NCI-H748 treated with DMSO at 0.1 percent for 48 hours (cell line): ENCODE data around the gene POLR2A.
"Not testable (repeated sequence)": the region's sequence is repeated elsewhere in the genome, so short reads cannot be mapped to it uniquely, and the experiment has no call there.

ENCODE experiments used
- DNase-seq: peaks from one replicate; lab custom pipeline; 2025; lab: John Stamatoyannopoulos, UW

POLR2A gene

DNA sequence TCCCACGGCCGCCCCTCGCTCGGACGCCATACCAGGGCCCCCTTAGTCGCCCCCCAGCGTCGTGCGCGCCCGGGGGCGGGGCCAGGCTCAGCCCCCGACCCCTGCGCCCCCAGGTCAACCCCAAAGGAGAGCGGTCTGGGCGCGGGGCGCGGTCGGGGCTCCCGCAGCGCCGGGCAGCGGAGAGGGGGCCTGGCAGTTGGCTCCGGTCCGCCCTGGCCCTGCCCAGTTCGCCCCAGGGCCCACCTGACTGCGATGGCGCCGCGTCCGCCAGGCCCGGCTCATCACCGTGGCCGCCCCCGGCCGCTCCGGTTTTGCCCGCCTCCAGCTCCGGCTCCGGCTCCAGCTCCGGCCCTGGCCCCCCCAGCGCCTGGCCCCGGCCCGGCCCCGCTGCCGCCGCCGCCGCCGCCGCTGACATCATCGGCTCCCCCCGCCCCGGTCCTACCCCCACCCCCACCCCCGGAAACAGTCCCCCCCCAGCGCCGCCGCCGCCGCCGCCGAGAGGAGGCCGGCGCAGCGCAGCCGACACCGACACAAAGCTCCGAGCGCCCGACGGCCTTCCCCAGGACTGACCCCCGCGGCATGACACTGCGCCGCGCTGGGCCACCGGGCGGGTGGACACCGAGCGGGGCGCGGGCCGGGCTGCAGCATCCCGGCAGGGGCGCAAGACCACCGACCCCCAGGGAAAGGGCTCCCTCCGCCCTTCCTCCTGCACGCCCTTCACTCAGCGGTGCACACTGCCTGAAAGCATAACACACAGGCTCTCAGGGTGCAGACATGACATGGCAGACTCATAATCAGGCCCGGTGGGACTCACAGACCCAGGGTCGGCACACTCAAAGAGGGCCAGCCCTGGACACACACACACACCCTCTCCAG lies 4.7 kb upstream of the POLR2A start, which contains the start of gene ZBTB4:
Gene ZBTB4 (minus strand): TSS at position 419 of the 876 bp plus-strand sequence. CDS start 12,830 bp downstream, outside the sequence.
- DNase-seq = no peak

DNA sequence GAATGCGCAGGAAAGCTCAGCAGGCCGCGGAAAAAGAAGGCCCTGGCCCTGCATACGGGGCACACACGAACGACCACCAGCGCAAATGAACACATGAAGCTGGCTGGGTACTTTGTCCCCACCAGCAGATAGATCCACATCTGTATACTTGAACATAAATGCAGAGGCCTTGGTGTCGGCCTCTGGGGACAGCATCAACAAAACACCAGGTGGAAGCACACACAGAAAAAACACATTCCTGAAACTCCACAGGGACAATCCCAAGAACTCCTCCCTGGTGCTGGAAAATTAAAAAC lies 4.1 kb upstream of the POLR2A start:
- DNase-seq = no peak

DNA sequence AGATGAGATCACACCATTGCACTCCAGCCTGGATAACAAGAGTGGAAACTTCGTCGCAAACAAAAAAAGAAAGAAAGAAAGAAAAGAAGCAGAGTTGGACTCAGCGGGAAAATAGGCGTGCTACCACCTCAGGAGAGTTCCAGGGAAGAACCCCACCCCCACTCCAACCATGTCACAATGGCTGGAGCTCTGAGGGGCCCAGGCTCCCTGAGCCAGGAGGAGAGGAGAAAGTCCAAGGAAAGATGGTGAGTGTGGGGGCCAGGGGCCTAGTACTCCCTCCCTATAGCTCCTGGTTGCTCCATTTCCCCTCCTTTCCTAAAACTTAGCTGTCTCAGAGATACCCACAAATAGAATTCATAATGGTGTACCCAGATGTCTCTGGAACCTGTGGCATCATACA lies 2.9 kb upstream of the POLR2A start, which contains the start of gene SLC35G6:
Gene SLC35G6 (plus strand): TSS at position 172 of the 400 bp plus-strand sequence. CDS start 71 bp downstream, at position 243.
- DNase-seq = not testable (repeated sequence)

DNA sequence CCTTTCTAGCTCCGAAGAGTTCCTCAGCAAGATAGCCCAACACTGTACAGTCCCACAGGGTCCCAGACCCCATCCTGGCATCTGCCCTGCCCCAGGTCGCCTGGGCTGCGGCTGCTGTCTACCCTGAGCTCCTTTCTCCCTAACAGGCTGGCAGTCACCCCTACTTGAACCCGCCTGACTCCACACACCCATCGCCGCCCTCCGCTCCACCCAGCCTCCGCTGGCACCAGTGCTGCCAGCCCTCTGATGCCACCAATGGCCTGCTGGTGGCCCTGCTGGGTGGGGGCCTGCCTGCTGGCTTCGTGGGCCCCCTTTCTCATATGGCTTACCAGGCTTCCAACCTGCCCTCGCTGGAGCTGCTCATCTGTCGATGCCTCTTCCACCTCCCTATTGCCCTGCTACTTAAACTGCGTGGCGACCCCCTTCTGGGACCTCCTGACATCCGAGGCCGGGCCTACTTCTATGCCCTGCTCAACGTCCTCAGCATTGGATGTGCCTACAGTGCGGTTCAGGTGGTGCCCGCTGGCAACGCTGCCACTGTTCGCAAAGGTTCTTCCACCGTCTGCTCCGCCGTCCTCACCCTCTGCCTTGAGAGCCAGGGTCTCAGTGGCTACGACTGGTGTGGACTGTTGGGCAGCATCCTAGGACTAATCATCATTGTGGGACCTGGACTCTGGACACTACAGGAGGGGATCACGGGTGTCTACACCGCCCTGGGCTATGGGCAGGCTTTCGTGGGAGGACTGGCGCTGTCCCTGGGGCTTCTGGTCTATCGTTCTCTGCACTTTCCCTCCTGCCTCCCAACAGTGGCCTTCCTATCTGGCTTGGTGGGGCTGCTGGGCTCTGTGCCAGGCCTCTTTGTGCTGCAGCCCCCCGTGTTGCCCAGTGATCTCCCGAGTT lies 2.1 kb upstream of the POLR2A start:
- DNase-seq = not testable (repeated sequence)

DNA sequence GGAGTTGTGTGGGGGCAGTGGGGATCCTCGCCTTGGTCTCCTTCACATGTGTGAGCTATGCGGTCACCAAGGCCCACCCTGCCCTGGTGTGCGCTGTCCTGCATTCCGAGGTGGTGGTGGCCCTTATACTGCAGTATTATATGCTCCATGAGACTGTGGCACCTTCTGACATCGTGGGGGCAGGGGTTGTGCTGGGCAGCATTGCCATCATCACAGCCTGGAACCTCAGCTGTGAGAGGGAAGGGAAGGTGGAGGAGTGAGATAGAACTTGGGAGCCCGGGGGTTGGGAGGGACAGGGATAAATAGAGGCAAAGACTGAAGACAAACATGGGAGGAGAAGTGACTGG lies 1.5 kb upstream of the POLR2A start:
- DNase-seq = not testable (repeated sequence)

DNA sequence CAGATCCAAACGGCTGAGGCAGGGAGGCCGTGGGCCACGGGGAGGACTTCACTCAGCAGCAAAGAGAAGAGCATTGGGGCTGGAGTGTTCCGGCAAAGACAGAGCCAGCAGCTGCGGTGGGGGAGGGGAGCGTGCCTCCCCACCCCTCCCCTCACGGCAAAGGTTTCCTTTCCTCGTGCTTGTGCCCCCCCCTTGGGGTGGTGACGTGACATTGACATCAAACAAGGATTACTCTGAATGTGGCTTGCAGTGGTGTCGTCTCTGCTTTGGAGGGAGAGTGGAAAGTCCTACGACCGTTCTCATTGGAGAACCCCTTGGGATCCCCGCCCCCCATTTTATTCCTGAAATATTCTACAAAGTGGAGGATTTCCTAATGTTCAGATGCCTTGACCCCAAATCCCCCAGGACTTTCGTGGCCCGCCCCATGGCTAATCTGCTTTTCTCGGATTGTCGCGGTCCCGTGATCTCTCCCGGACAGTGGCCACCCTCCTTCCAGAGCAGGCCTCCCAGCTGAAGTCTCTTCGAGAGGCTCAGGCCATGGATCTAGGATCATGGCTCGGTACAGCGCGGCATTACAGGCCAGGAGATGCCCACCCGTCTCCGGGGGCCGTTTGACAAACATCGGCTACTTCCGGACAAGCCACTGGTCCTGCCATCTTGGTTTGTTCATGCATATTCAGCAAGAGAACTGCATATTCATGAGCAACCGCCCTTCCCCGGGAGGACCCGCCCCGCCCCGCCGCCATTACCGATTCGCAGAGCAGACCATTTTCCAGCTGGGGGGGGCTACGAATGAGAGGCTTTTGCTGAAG lies 705 bp upstream of the POLR2A start:
- peak; percentile 97 for DNase-seq

DNA sequence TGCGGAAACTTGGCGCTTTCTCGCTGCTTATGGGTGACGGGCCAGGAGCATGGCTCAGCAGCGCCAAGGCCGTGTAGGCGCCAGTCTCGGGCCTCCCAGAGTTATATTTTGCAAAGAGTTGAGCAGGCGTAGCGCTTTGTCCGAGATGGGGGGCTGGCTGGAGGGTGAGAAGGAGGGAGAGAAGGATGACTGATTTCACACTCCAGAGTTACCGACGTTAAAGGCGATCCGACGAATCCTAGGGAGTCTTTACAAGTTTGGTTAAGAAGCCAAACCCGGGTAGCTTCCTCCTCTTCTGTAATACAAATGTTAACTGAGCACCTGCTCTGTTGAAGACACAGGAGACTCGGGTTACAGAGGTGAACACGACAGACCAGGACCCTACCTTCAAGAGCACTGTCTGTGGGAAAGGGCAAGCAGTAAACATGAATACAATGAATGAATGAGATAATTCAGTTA lies 782 bp downstream of the POLR2A start:
- peak; percentile 50 for DNase-seq

DNA sequence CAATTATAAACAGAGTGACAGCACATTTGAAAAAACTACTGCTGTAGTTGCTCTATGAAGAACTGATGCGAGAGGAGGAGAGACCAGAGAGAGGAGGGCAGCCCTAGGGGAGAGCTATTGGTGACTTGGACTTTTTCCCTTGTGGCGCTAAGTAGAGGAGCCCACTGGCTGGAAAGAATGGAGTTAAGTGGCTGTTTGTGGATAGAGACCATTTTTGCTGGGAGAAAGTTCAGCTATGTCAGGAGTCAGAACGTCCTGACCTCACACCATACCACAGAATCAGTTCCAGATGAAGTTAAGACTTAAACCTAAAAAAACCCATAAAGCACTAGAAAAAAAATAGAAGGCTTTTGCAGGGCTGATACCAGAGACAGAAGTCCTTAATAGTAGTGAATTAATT lies 2.0 kb downstream of the POLR2A start:
- DNase-seq = no peak

DNA sequence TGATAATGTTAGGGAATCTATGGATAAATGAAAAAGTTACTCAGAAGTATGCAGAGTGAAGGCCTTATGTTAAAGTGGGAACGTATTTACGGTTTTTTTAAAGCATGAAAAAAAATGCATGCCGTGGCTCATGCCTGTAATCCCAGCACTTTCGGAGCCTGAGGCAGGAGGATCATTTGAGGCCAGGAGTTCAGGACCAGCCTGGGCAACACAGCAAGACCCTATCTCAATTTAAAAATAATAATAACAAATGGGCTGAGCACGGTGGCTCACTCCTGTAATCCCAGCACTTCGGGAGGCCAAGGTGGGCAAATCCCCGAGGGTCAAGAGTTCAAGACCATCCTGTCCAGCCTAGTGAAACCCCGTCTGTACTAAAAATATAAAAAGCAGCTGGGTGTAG lies 6.0 kb downstream of the POLR2A start:
- DNase-seq = no peak

DNA sequence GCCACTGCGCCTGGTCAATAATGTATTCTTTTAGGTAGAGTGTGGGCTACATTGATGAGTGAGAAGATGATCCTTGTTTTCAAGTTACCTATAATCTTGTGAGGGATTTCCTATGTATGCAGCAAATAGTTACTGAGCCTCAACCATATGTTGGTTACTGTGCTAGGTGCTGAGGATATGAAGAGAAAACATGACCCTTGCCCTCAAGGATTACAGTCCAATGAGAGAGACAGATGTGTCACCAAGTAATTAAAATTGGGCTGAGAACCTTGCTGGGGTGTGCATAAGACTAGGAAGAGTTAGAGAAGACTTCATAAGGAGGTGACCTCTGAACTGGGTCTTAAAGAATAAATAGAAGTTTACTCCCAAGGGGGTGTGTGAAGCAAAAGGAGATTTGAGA lies 7.4 kb downstream of the POLR2A start:
- DNase-seq = no peak

DNA sequence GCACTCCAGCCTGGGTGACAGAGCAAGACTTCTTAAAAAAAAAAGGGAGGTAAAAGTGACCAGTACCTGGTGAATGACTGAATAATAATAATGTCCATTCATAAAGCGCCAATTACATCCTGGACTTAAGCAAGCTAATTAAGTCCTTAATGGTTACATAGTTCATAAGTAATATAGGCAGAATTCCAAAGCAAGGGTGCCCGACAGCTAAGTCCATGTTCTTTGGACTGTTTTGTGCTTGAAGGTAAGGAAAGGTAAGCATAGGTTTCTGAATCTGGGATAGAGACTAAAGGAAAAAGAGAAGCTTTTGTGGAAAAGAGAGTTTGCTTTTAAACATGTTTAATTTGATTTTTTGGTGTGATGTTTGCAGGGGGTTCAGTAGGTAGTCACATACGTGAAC lies 9.8 kb downstream of the POLR2A start:
- DNase-seq = no peak

DNA sequence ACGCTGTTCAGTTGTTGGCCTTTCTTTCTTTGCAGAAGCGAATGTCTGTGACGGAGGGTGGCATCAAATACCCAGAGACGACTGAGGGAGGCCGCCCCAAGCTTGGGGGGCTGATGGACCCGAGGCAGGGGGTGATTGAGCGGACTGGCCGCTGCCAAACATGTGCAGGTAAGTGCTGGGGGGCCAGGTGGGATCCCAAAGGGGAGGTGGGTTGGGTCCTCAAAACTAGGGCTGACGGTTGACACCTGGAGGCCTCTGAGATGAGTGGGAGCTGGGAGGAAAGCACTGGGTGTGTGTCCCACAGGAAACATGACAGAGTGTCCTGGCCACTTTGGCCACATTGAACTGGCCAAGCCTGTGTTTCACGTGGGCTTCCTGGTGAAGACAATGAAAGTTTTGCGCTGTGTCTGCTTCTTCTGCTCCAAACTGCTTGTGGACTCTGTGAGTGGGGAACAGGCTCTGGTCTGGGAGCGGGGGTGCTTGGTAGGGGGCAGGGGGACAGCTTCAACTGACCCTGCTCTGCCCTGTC lies 11.8 kb downstream of the POLR2A start:
- DNase-seq = no peak

DNA sequence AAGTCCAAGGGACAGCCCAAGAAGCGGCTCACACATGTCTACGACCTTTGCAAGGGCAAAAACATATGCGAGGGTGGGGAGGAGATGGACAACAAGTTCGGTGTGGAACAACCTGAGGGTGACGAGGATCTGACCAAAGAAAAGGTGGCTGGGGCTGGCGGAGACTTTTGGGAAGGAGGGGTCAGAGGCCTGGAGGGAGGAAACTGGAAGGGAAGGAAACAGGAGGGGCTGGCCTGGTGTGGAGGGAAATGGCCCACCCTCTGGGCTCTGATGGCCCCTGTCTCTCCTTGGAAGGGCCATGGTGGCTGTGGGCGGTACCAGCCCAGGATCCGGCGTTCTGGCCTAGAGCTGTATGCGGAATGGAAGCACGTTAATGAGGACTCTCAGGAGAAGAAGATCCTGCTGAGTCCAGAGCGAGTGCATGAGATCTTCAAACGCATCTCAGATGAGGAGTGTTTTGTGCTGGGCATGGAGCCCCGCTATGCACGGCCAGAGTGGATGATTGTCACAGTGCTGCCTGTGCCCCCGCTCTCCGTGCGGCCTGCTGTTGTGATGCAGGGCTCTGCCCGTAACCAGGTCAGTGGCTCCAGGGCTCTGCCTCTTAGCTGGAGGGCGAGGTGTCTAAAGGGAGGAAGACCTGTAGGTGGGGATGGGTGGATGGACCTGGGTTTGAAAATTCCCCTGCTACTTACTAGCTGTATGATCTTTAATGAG lies 12.5 kb downstream of the POLR2A start:
- DNase-seq = no peak

DNA sequence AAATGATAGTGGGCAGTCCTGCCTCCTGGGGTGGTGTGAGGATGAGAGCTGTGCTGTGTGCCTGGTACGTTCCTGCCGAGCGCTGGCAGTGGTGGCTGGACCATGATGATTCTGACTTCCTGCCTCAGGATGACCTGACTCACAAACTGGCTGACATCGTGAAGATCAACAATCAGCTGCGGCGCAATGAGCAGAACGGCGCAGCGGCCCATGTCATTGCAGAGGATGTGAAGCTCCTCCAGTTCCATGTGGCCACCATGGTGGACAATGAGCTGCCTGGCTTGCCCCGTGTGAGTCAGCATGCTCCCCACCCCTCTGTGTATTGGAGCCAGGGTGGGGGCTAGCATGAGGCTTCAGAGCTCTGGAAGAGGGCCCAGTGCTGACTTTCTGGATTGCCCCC lies 13.1 kb downstream of the POLR2A start:
- DNase-seq = no peak

DNA sequence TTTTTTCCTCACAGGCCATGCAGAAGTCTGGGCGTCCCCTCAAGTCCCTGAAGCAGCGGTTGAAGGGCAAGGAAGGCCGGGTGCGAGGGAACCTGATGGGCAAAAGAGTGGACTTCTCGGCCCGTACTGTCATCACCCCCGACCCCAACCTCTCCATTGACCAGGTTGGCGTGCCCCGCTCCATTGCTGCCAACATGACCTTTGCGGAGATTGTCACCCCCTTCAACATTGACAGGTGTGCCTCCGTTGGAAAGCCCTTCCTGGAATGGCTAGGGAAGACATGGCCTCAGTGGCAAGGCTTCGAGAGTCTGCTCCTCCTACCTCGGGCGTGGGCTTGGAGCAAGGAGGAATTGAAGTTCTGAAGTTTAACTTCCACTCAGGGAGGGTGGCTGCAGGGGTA lies 13.5 kb downstream of the POLR2A start:
- DNase-seq = no peak

DNA sequence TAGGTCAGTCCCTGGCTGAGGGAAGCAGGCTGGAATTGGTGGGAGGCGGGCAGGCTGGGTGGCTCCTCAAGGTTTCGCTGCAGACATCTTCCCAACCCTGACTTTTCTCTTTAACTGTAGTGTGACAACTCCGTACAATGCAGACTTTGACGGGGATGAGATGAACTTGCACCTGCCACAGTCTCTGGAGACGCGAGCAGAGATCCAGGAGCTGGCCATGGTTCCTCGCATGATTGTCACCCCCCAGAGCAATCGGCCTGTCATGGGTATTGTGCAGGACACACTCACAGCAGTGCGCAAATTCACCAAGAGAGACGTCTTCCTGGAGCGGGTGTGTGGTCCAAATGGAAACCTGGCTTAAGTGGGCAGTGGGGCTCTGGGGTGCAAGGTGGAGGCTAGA lies 15.0 kb downstream of the POLR2A start:
- DNase-seq = no peak

DNA sequence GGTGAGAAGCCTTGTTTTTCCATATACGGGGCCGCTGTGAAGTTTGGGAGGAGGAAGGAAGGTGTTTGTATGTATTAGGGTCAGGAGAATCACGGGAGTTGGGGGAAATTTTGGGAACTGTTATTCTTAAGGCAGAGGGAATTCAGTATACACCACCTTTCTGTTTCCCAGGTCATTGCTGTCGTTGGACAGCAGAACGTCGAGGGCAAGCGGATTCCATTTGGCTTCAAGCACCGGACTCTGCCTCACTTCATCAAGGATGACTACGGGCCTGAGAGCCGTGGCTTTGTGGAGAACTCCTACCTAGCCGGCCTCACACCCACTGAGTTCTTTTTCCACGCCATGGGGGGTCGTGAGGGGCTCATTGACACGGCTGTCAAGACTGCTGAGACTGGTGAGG lies 17.6 kb downstream of the POLR2A start:
- DNase-seq = no peak

DNA sequence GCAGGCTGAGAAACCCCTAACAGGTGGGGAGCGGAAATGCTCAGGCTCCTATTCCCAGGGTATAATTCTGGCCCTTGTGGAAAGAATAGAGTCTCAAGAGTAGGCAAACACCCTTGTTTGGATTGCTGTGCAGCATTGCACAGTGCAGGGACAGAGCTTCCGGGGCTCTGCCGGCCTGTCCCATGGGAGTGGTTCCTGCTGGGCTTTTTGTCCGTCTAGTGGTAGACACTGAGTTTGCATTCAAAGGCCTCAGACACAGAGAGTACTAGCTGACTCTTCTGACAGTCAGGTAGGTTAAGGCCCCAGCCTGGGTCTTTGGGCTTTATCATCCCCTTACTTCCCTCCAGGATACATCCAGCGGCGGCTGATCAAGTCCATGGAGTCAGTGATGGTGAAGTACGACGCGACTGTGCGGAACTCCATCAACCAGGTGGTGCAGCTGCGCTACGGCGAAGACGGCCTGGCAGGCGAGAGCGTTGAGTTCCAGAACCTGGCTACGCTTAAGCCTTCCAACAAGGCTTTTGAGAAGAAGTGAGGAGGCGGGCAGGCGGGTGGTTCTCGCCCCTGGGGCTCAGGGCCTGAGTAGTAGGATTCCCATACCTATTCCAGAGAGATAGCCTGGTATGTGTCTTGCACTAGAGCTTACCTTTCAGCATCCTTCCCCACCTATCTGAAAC lies 18.1 kb downstream of the POLR2A start:
- no peak for DNase-seq

DNA sequence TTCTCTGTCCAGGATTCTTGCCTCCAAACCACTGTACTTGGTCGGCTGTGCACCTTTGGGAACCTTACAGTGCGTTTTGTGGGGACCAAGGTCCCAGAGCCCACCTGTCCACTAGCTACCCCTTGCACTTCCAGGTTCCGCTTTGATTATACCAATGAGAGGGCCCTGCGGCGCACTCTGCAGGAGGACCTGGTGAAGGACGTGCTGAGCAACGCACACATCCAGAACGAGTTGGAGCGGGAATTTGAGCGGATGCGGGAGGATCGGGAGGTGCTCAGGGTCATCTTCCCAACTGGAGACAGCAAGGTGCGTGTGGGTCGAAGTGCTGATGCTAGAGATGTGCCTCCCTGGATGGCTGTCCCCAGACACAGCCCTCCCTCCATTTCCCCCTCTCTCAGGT lies 18.8 kb downstream of the POLR2A start:
- no peak for DNase-seq

DNA sequence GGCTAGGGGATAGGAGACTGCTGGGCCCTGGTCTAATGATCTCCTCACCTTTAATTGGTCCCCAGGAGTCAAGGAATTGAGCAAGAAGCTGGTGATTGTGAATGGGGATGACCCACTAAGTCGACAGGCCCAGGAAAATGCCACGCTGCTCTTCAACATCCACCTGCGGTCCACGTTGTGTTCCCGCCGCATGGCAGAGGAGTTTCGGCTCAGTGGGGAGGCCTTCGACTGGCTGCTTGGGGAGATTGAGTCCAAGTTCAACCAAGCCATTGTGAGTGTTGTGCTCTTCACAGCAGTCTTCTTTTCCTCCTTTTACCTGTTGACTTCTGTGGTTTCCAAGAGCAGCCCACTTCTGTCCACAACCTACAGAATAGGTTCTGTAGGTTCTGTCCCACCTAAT lies 19.4 kb downstream of the POLR2A start:
- no peak for DNase-seq

DNA sequence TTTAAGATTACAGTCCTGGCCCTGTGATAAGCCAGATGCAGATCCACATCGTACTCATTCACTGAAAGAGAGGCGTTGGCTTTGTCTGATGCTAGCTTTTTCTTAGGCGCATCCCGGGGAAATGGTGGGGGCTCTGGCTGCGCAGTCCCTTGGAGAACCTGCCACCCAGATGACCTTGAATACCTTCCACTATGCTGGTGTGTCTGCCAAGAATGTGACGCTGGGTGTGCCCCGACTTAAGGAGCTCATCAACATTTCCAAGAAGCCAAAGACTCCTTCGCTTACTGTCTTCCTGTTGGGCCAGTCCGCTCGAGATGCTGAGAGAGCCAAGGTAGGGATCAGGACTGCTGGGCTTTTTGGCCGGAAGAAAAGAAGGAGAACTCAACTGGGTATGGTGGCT lies 24.0 kb downstream of the POLR2A start:
- no peak for DNase-seq
